GM21529 (cell line): Measurements from ENCODE around the gene ERP29.
"Not testable (repeated sequence)": the region's sequence is repeated elsewhere in the genome, so short reads cannot be mapped to it uniquely, and the experiment has no call there.

Source experiments
- ATAC-seq: cut with Tn5 transposase; IDR thresholded peaks from one replicate; pipeline ENCODE4 v1.9.1; 2021; ENCODE audit not compliant: unreplicated experiment

ERP29 gene

DNA sequence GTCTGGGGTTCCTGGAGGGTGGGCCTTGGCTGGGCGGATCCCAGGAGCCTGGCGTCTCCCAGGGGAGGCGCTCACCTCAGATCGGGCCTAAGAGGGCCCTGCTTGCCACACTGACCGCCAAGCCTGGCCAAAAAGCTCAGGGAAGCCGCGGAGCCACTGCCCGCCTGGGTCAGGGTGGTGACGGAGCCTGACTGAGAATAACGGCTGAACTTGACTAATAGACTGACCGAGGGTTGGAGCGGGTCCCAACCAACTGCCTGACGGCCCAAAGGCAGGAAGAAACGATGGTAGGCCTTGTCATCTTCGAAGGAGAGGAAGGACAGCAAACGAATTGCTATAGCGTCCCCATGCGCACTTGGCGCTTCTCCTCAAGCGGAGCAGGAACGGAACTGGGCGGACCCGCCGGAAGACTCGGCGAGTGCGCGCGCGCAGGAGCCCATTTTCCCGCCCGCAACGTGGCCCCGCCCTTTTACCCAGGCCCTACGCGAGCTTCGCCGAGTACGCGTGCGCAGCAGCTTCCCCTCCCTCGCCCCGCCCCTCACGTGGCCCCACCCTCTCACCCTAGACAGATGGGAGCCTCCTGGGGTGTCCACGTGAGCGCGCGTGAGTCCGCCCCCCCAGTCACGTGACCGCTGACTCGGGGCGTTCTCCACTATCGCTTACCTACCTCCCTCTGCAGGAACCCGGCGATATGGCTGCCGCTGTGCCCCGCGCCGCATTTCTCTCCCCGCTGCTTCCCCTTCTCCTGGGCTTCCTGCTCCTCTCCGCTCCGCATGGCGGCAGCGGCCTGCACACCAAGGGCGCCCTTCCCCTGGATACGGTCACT, at the start of gene ERP29, which contains the start of gene TMEM116:
Gene ERP29, plus strand, starts transcription at position 652 of the 826 bp plus-strand sequence. Its CDS starts 40 bp downstream, at position 692.
Gene TMEM116, minus strand, starts transcription at position 391 of the 826 bp plus-strand sequence. CDS start 7,895 bp downstream, outside the sequence.
- peak; percentile 64 for ATAC-seq

DNA sequence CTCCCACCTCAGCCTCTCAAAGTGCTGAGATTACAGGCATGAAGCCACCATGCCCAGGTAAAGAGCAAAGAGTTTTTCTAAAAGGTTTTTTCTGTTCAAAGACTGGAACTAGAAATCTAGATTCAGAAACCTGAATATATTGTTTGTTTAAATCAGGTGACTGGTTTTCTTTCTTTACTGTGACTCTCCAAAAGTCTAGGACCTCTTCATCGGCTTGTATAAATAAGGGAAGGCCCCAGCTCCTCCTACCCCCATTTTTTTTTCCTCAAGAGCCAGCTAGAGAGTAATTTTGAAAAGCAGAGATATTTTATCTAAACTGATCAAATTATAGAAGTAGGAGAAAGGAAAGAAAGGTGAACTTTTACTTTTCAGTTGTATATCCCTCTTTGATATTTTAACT, 48.3 kb upstream of the ERP29 start:
- ATAC-seq = no peak

DNA sequence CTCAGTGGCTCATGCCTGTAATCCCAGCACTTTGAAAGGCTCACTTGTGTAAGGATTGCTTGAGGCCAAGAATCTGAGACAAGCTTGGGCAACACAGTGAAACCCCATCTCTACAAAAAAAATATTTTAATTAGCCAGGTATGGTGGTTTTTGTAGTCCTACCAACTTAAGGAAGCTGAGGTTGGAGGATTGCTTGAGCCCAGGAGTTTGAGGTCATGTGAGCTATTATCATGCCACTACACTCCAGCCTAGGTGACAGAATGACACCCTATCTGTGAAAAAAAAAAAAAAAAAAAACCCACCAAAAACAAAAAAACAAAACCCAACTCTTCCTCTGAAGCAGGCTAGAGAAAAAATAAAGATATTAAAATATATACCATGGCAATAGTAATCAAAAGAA, 41.4 kb upstream of the ERP29 start:
- no peak for ATAC-seq

DNA sequence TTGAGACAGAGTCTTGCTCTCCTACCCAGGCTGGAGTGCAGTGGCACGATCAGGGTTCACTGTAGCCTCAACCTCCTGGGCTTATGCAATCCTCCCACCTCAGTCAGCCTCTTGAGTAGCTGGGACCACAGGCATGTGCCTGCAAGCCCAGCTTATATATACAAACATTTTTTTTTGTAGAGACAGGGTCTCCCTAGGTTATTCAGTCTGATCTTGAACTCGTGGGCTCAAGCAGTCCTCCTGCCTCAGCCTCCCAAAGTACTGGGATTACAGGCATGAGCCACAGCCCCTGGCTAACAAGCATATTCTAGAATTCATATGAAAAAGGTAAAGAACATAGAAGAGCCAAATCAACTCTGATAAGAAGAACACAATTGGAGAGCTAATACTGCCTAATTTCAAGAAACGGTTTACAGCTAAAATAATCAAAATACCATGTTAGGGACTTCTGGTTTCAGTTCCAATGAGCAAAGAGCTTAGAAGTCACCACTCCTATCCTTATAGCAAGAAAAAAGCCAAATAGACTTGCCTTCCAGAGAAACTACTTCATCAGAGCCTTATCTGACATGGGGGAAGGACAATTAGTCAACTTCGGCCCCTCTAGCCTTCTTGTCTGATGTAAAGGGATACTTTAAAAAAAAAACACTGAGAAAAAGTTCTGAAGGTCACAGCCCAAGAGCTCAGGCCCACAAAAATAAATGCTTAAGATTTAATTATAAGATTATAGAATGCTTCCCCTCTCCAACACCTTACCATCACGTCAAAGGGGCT, 37.9 kb upstream of the ERP29 start:
- ATAC-seq = no peak

DNA sequence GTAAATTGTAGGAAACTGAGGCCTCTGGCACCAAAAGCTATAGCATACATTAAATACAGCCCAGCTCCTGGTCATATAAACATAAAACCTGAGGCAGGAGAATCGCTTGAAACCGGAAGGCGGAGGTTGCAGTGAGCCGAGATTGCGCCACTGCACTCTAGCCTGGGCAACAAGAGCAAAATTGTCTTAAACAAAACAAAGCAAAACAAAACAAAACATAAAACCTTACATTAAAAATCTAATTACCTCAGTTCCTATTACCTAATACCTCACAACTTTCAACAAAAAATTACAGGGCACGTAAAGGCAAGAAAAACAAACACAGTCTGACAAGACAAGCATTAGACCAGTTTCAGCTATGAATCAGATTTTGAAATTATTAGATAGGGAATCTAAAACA, 36.9 kb upstream of the ERP29 start:
- no peak for ATAC-seq

DNA sequence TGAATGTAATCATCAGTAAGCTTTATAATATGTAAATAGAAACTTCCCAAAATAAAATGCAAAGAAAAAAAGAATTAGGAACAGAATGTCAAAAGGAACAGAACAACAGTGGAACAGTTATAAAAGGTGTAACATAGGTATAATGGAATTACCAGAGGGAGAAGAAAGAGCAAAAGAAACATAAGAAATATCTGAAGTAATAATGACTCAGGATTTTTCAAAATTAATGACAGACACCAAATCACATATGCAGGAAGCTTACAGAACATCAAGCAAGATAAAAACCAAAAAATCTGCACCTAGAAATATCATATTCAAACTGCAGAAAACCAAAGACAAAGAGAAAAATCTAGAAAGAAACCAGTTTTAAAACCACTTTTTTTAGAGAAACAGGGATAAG, 36.4 kb upstream of the ERP29 start:
- no peak for ATAC-seq

DNA sequence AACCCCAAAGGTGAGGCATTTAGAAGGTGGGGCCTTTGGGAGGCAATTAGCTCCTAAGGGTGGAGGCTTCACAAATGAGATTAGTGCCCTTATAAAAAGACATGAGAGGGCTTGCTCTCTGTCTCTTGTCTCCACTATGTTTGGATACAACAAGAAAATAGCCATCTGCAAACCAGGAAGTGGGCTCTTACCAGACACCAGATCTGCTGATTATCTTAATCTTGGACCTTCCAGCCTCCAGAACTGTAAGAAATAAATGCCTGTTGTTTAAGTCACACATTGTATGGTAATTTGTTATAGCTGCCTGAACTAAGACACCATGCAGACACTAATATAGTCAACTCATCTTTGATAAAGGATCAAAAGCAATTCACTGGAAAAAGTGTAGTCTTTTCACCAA, 34.7 kb upstream of the ERP29 start:
- ATAC-seq = no peak

DNA sequence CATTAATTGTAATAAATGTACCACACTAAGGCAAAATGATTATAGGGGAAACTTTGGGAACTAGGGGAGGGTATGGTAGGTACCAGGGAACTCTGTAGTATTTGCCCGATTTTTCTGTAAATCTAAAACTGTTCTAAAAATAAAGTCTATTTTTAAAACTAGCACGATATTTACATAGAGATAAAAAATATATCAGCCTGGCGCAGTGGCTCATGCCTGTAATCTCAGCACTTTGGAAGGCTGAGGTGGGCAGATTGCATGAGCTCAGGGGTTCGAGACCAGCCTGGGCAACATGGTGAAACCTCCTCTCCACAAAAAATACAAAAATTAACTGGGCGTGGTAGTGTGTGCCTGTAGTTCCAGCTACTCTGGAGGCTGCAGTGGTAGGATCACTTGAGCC, 32.6 kb upstream of the ERP29 start:
- ATAC-seq = no peak

DNA sequence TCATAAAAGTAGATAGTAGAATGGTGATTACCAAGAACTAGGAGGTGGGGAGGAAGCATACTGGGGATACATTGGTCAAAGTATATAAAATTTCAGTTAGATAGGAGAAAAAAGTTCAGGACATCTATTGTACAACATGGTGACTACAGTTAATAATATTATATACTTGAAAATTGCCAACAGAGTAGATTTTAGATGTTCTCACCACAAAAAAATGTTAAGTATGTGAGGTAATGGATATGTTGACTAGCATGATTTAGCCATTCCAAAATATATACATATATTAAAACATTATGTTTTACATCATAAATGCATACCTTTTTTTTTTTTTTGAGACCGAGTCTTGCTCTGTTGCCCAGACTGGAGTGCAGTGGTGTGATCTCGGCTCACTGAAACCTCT, 31.2 kb upstream of the ERP29 start:
- ATAC-seq = no peak

DNA sequence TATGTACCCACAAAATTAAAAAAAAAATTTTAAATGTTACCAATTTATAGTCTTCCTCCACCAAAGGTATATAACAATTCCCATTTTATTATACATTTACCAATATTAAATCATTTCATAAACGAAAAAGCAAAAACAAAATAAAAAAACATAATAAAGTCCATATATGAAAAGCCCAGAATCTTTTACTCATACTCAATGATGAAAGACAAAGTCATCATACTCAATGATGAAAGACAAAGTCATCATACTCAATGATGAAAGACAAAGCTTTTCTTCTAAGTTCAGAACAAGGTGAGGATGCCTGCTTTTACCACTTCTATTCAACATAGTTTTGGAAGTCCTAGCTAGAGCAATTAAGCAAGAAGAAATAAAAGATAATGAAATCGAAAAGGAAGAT, 28.4 kb upstream of the ERP29 start:
- ATAC-seq = no peak

DNA sequence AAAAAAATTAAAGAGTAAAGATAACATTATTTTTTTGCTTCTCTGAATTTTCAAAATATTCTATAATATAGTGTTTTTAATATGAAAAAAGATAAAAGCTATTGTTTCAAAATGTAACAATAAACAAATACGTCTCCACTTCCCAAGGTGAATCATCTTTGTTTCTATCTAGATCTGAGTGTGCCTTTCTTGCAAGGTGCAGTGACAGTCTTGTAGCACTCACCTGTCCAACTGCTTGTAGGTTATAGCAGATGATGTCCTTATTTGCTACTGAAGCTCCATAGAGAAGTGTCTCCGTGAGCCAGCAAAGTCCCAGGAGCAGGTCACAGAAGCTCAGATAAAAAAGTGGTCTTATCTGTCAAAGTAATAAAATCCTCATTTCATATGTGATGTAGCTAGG, 21.7 kb upstream of the ERP29 start:
- no peak for ATAC-seq

DNA sequence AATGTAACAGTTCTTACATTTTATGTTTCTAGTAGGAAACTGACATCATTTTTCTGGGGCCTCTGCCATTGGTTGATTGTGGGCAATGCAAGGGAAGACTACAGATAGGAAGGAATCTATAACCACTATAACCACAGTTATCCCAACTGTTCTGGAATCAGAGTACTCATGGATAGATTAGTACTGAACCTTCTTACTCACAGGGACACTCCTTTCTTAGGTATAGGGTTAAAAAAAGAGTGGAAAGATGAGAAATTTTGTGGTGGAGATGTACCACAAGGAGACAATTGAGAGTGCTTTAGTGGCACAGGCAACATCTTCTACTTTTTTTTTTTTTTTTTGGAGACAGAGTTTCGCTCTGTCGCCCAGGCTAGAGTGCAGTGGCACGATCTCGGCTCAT, 21.3 kb upstream of the ERP29 start:
- no peak for ATAC-seq

DNA sequence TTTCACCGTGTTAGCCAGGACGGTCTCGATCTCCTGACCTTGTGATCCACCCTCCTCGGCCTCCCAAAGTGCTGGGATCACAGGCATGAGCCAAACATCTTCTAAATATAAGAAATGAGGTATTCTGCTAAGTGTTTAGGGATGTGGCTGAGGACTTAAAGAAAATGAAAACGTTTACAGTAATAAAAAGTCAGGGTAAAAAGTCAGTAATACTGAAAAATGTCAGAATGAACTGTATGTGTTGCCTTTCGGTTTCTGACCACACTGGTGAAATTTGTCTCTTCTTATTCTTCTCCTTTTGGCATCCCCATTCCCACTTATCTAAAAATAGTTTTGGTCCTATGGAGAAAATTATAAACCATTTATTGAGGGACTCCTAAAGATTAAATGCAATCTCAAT, 20.8 kb upstream of the ERP29 start:
- no peak for ATAC-seq

DNA sequence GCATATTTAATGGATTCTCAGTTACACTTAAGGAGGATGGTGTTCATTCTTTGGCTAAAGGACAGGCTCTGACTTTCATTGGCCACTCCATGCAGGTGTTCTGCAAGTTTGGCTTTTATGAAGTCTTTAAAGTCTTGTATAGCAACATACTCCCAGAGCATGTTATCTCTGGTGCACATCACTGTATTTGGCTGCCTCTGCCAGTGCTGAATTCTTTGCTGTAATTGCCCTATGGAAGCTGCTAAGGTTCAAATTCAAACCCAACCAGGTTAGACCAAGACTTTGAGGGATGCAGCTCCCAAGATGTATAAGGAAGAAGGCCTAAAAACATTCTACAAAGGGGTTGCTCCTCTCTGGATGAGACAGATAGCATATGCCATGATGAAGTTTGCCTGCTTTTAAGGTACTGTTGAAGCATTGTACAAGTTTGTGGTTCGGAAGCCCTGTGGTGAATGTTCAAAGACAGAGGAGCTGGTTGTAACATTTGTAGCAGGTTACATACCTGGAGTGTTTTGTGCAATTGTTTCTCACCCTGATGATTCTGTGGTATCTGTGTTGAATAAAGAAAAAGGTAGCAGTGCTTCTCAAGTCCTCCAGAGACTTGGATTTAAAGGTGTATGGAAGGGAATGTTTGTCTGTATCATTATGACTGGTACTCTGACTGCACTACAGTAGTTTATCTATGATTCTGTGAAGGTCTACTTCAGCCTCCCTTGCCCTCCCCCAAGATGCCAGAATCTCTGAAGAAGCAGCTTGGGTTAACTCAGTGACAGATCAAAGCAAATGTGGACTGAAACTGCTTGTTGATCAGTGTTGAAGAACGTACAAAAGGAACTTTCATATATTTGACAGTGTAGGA, 19.7 kb upstream of the ERP29 start:
- peak; percentile 44 for ATAC-seq

DNA sequence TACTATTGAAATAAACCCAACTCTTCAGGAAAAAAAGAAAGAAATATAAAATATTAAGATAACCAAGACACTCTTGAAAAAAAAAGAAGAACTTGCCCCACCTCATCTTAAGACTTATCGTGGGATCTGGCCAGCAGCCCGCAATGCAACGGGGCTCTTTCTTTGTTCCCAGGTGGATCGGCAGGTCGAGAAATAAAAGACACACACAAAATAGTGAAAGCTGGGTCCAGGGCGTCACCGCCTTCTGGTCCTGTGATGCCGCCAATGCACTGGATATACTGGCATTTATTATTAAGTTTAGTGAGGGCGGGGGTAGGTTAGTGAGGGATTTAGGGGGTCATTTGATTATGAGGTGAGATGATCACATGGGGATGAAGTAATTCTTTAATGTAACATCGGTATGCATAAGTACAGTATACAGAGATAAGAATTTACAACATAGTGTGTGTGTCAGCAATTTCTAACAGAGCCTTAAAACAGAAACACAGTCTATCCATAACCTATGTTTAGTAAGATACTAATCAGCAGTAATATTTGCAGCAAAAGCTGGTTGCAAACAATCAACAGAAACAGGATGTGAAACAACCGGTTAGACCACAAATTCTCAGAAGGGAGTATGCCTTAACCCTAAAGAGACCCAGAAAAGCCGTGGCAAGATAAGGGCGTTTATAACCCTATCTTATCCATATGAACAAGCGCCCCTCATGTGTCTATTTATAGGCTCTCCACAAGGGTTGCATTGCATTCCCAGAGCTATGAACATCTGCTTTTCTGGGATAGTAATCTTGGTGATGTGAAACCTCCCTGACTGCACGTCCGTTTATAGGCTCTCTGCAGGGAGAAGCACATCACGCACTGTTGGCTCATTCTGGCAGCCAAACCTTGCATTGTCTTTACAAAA, 18.8 kb upstream of the ERP29 start:
- peak; percentile 61 for ATAC-seq

DNA sequence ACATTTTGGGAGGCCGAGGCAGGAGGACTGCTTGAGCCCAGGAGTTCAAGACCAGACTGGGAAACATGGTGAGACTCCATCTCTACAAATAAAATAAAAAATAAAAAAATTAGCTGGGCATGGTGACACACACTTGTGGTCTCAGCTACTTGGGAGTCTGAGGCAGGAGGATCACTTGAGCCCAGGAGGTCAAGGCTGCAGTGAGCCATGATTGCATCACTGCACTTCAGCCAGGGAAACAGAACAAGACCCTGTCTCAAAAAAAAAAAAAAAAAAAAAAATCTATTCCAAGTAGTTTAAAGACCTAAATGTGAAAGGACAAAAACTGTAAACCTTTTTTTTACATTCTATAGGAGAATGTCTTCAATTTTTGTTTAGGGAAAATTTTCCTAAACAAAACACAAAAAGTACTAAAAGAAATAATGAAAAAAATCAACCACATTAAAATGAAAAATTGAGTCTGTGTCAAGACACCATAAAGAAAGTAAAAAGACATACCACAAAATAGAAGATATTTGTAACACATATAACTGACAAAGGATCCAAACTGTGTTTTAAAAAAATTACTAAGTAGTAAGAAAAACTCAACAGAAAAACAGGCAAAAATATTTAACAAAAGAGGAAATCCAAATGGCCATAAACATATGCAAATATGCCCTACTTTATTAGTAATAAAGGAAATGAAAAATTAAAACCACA, 17.3 kb upstream of the ERP29 start:
- ATAC-seq = no peak

DNA sequence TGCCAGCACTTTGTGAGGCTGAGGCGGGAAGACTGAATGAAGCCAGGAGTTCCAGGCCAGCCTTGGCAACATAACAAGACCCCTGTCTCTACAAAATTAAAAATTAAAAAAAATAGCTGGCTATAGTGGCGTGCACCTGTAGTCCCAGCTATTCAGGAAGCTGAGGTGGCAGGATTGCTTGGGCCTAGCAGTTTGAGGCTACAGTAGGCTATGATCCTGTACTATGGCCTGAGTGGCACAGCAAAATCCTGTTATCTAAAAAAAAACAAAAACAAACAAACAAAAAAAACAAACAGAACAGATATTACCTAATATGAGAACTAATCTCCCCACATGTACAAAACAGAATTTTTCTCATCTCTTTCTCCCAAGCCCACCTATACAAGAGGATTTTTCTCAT, 15.9 kb upstream of the ERP29 start:
- no peak for ATAC-seq

DNA sequence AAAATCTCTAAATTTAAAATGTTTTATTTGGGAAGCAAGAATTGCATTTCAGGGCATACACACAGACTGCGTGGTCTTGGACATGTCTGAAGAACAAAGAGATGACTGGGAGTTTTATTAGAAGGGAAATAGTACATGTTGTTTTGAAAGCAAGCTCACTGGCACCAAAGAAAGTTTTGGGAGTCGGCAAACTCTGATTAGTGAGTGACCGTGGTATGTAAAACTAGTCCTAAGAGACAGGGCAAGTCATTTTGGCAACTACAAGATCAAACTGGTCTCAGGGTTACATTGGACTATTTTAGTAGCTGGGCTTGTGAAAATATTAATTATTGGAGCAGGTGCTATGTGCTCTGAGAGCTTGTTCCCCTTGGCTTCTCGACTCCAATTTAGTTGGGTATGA, 15.2 kb upstream of the ERP29 start:
- no peak for ATAC-seq

DNA sequence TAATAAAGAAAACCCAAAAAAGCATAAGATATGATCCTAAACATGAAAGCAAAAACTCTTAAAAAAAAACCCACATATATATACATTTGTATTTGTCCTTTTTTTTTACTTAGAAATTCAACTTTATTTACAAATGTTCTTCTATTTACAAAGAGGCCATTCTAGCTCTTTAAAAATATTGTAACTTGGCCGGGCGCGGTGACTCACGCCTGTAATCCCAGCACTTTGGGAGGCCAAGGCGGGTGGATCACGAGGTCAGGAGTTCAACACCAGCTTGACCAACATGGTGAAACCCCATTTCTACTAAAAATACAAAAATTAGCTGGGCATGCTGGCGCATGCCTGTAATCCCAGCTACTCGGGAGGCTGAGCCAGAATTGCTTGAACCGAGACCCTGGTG, 14.1 kb upstream of the ERP29 start:
- ATAC-seq = not testable (repeated sequence)

DNA sequence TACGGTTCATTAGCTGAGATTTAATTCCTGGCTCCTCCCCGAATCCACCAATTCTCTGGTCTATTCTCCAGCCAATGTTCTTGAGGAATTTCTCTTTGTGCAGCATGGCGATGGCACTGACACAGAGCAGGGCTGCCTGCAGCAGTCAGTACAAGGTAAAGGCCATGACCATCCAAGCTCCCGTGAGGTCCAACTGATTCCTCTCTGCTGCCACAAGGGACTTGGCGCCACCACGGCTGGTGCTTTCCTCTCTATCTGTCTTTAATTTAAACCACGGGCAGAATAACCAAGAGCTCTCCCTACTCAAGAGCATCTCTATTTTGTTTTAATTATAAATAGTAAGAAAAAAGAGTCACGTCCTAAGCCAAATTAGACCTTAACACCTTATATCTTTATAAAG, 12.4 kb upstream of the ERP29 start:
- ATAC-seq = no peak
